OCI-LY7 (cell line): ENCODE measurements around the gene OR6N1. TPM values are rescaled to one million over a fixed set of nuclear protein-coding genes. Genes with fewer than 3 reads are reported as not detected.

ENCODE experiments used
- BruUV-seq: library from RNA; stranded (reverse); fragments of 400-500 nt; replicated peaks from 2 replicates; lab custom pipeline; 2021; lab: Mats Ljungman, UMichigan
- CTCF ChIA-PET: fragments of 300-600 bp; sonication (Branson Sonifier 250); formaldehyde crosslinking; loops from one replicate; lab custom pipeline; 2022; ENCODE audit warnings: antibody characterized with exemption; ENCODE audit not compliant: unreplicated experiment; lab: Charles Lee
- POLR2A ChIA-PET: fragments of 300-600 bp; sonication (Branson Sonifier 250); formaldehyde crosslinking; loops from one replicate; lab custom pipeline; 2022; ENCODE audit warnings: antibody characterized with exemption; lab: Charles Lee
- DNase-seq: peaks from one replicate; pipeline ENCODE4 v3.0.0-alpha.2; 2015; ENCODE audit warnings: low spot score
- H2AFZ ChIP-seq: fragments of 200-600 bp; sonication (generic), shearing (Covaris generic); 2 replicates; pipeline ENCODE4 v1.6.1; 2014; ENCODE audit warnings: mild to moderate bottlenecking, antibody characterized with exemption, low read length, moderate library complexity
- H3K27ac ChIP-seq: fragments of 200-600 bp; sonication (generic); 2 replicates; pipeline ENCODE4 v1.5.1; 2014; ENCODE audit warnings: mixed run types, low read depth, mild to moderate bottlenecking, moderate library complexity, low read length, inconsistent platforms; ENCODE audit not compliant: poor library complexity, severe bottlenecking
- H3K36me3 ChIP-seq: fragments of 200-600 bp; sonication (generic); 2 replicates; pipeline ENCODE4 v1.6.1; 2014; ENCODE audit warnings: mild to moderate bottlenecking, antibody characterized with exemption, low read length, moderate library complexity, mixed read lengths; ENCODE audit not compliant: insufficient read depth
- H3K4me1 ChIP-seq: fragments of 200-600 bp; sonication (generic); 2 replicates; pipeline ENCODE4 v1.5.1; 2014; ENCODE audit warnings: mild to moderate bottlenecking, low read length; ENCODE audit not compliant: insufficient read depth, poor library complexity, severe bottlenecking
- H3K4me2 ChIP-seq: fragments of 200-600 bp; sonication (generic); 2 replicates; pipeline ENCODE4 v1.6.1; 2014; ENCODE audit warnings: mild to moderate bottlenecking, low read length
- H3K4me3 ChIP-seq: fragments of 200-600 bp; sonication (generic); 2 replicates; pipeline ENCODE4 v1.5.1; 2014; ENCODE audit warnings: mild to moderate bottlenecking, low read depth, low read length; ENCODE audit not compliant: poor library complexity, severe bottlenecking
- H3K79me2 ChIP-seq: fragments of 200-600 bp; sonication (generic); 2 replicates; pipeline ENCODE4 v1.6.1; 2016; ENCODE audit warnings: low read depth, mild to moderate bottlenecking, low read length, moderate library complexity, mixed read lengths; ENCODE audit not compliant: insufficient read depth
- H3K9me2 ChIP-seq: fragments of 200-600 bp; sonication (generic); 2 replicates; pipeline ENCODE4 v1.6.1; 2016; ENCODE audit warnings: mild to moderate bottlenecking, low read length, mixed read lengths; ENCODE audit not compliant: insufficient read depth
- H3K9me3 ChIP-seq: fragments of 200-600 bp; sonication (generic); 2 replicates; pipeline ENCODE4 v1.6.1; 2014; ENCODE audit warnings: mild to moderate bottlenecking, mixed run types, low read length, mixed read lengths
- H4K20me1 ChIP-seq: fragments of 200-600 bp; sonication (generic); 2 replicates; pipeline ENCODE4 v1.6.1; 2014; ENCODE audit warnings: mild to moderate bottlenecking, antibody characterized with exemption, low read length, moderate library complexity, mixed read lengths; ENCODE audit not compliant: insufficient read depth
- CTCF ChIP-seq: fragments of 200-600 bp; sonication (generic); conservative IDR thresholded peaks from 2 replicates; pipeline ENCODE4 v1.5.1; 2014; ENCODE audit warnings: mild to moderate bottlenecking, antibody characterized with exemption, low read length, moderate library complexity, mixed read lengths
- EZH2phosphoT487 ChIP-seq: fragments of 200-600 bp; sonication (generic); IDR thresholded peaks from 2 replicates; pipeline ENCODE4 v1.6.1; 2018; ENCODE audit warnings: low read depth, borderline replicate concordance, mild to moderate bottlenecking, mixed run types, antibody characterized with exemption, low read length, moderate library complexity, mixed read lengths
- intact Hi-C: fragments of 100-400 bp; cut with micrococcal nuclease; formaldehyde crosslinking; loops from one replicate; pipeline ENCODE4 v1.10.0; 2022; ENCODE audit not compliant: unreplicated experiment
- small RNA-seq: library from RNA; depleted of rRNA; stranded (forward); fragments of <200 nt; gene quantifications from one replicate; pipeline ENCODE3, GENCODE V24; 2014
- total RNA-seq, 2 experiments: library from RNA; depleted of rRNA in 1 of 2; stranded (reverse); fragments of >200 nt in 1 of 2; shearing (Covaris generic) in 1 of 2; gene quantifications; 2 replicates each; pipeline ENCODE4 v1.2.3, GENCODE V29; 2014 to 2022

The OR6N1 gene
- total RNA-seq, 2 experiments from 2014 or later: not detected

- Histone ChIP-seq H3K79me2 (no peaks in the 10 kb centered on the region), H3K27ac (no peak overlapping the region), H2AFZ (no peak overlapping the region), H3K9me3 (no peaks in the 10 kb centered on the region), H3K4me1 (no peaks in the 10 kb centered on the region), H4K20me1 (no peaks in the 10 kb centered on the region), H3K4me2 (no peak overlapping the region), H3K9me2 (no peaks in the 10 kb centered on the region), H3K4me3 (no peak overlapping the region), H3K36me3 (no peaks in the 10 kb centered on the region)
- no peak for TF ChIP-seq CTCF
- no peak for TF ChIP-seq EZH2phosphoT487
- POLR2A ChIA-PET: no interaction called here
- no TSS peak for BruUV-seq
- CTCF ChIA-PET: no interaction called here
- DNase-seq: no peak
- intact Hi-C loops: no loop called here
Measured at GRCh38 chr1:158716335-158716734, 55.7 kb downstream of the OR6N1 start.

GRCh38 chr1:158714754-158715153 is 57.2 kb downstream of the OR6N1 start:
- DNase-seq: no peak
- Histone ChIP-seq H2AFZ (no peak overlapping the region), H3K27ac (no peak overlapping the region), H4K20me1 (no peaks in the 10 kb centered on the region), H3K9me3 (no peaks in the 10 kb centered on the region), H3K4me2 (no peak overlapping the region), H3K79me2 (no peaks in the 10 kb centered on the region), H3K4me1 (no peaks in the 10 kb centered on the region), H3K9me2 (no peaks in the 10 kb centered on the region), H3K36me3 (no peaks in the 10 kb centered on the region), H3K4me3 (no peak overlapping the region)
- intact Hi-C loops: no loop called here
- ChIA-PET POLR2A (no interaction called here), CTCF (no interaction called here)
- BruUV-seq: no TSS peak
- TF ChIP-seq CTCF (no peak), EZH2phosphoT487 (no peak)

Small RNA genes within 50 kb of the gene (small RNA-seq; reads per million reads assigned to genes)
- not detected for gene OR2AQ1P

Other genes with a start within 250 kb of the OR6N1 start
- gene OR6Y1, start 217.8 kb downstream of the OR6N1 start, total RNA-seq (2014; rRNA removed; shearing (Covaris generic)): not detected in 2 replicates
- not detected in 2 replicates for gene OR6Y1, start 217.8 kb downstream of the OR6N1 start, total RNA-seq (2022)
- gene OR6P1, start 201.6 kb downstream of the OR6N1 start, total RNA-seq (2014; rRNA removed; shearing (Covaris generic)): not detected in 2 replicates
- gene OR6P1, start 201.6 kb downstream of the OR6N1 start, total RNA-seq (2022): not detected in 2 replicates
- gene OR10X1, start 192.3 kb downstream of the OR6N1 start, total RNA-seq (2014; rRNA removed; shearing (Covaris generic)): not detected in 2 replicates
- gene OR10X1, start 192.3 kb downstream of the OR6N1 start, total RNA-seq (2022): not detected in 2 replicates
- gene OR10Z1, start 166.9 kb downstream of the OR6N1 start, total RNA-seq (2014; rRNA removed; shearing (Covaris generic)): not detected in 2 replicates
- not detected in 2 replicates for gene OR10Z1, start 166.9 kb downstream of the OR6N1 start, total RNA-seq (2022)
- 0.10 and 0.44 TPM in 2 replicates for gene SPTA1, start 85.5 kb downstream of the OR6N1 start, total RNA-seq (2014; rRNA removed; shearing (Covaris generic))
- gene SPTA1, start 85.5 kb downstream of the OR6N1 start, total RNA-seq (2022): not detected in 2 replicates
- gene OR6K2, start 71.5 kb downstream of the OR6N1 start, total RNA-seq (2014; rRNA removed; shearing (Covaris generic)): not detected in 2 replicates
- gene OR6K2, start 71.5 kb downstream of the OR6N1 start, total RNA-seq (2022): not detected in 2 replicates
- gene OR6K3, start 51.5 kb downstream of the OR6N1 start, total RNA-seq (2014; rRNA removed; shearing (Covaris generic)): not detected in 2 replicates
- gene OR6K3, start 51.5 kb downstream of the OR6N1 start, total RNA-seq (2022): not detected in 2 replicates
- not detected in 2 replicates for gene OR6K6, start 17.5 kb downstream of the OR6N1 start, total RNA-seq (2014; rRNA removed; shearing (Covaris generic))
- gene OR6K6, start 17.5 kb downstream of the OR6N1 start, total RNA-seq (2022): not detected in 2 replicates
- gene OR6N2, start 9.0 kb upstream of the OR6N1 start, total RNA-seq (2014; rRNA removed; shearing (Covaris generic)): not detected in 2 replicates
- gene OR6N2, start 9.0 kb upstream of the OR6N1 start, total RNA-seq (2022): not detected in 2 replicates
- gene MNDA, start 59.2 kb upstream of the OR6N1 start, total RNA-seq (2014; rRNA removed; shearing (Covaris generic)): not detected in 2 replicates
- not detected in 2 replicates for gene MNDA, start 59.2 kb upstream of the OR6N1 start, total RNA-seq (2022)
- 42.5 and 44.6 TPM in 2 replicates for gene PYHIN1, start 159.4 kb upstream of the OR6N1 start, total RNA-seq (2014; rRNA removed; shearing (Covaris generic))
- gene PYHIN1, start 159.4 kb upstream of the OR6N1 start, total RNA-seq (2022): 18.2 and 34.6 TPM in 2 replicates
- 96.5 and 99.3 TPM in 2 replicates for gene IFI16, start 237.7 kb upstream of the OR6N1 start, total RNA-seq (2014; rRNA removed; shearing (Covaris generic))
- 271 and 318 TPM in 2 replicates for gene IFI16, start 237.7 kb upstream of the OR6N1 start, total RNA-seq (2022)